Stomach (tissue), 19 donors: ENCODE data around the gene CCDC68. TPM values are rescaled to one million over a fixed set of nuclear protein-coding genes. Genes with fewer than 3 reads are reported as not detected.

Source experiments
- DNase-seq, 2 donors: peaks; one replicate each; pipeline versions ENCODE4 v3.0.0 to v3.0.0-alpha.2; 2013 to 2019
- H3K27ac ChIP-seq, 5 donors: fragments of 200-600 bp in 4 of 5; sonication (generic) in 4 of 5; one replicate each; pipeline ENCODE4 v1.5.1; 2013 to 2019; ENCODE audit warnings: mild to moderate bottlenecking in 1 of 5, moderate library complexity in 1 of 5
- H3K27me3 ChIP-seq, 3 donors: fragments of 200-600 bp; sonication (generic); one replicate each; pipeline ENCODE4 v1.5.1; 2017 to 2019; ENCODE audit warnings: mixed run types in 1 of 3
- H3K36me3 ChIP-seq, 4 donors: fragments of 200-600 bp; sonication (generic); 1 replicate in 3 of 4; 2 replicates in 1 of 4; pipeline ENCODE4 v1.5.1; 2016 to 2019
- H3K4me1 ChIP-seq, 4 donors: fragments of 200-600 bp; sonication (generic); one replicate each; pipeline ENCODE4 v1.5.1; 2016 to 2019
- H3K4me3 ChIP-seq, 4 donors: fragments of 200-600 bp; sonication (generic) in 3 of 4; one replicate each; pipeline ENCODE4 v1.5.1; 2016 to 2019; ENCODE audit warnings: mild to moderate bottlenecking in 1 of 4
- H3K9me3 ChIP-seq, 4 donors: fragments of 200-600 bp; sonication (generic); one replicate each; pipeline ENCODE4 v1.5.1; 2016 to 2019
- EP300 ChIP-seq: sonication (generic); formaldehyde crosslinking; IDR thresholded peaks from one replicate; pipeline ENCODE4 v1.6.1; 2017; ENCODE audit warnings: antibody characterized with exemption
- POLR2A ChIP-seq, 4 donors: fragments of 450-650 bp; IDR thresholded peaks; one replicate each; pipeline ENCODE4 v1.6.1; 2016; ENCODE audit warnings: antibody characterized with exemption in 4 of 4, control low read depth in 2 of 4, mild to moderate bottlenecking in 1 of 4, moderate library complexity in 1 of 4
- POLR2AphosphoS5 ChIP-seq, 3 donors: sonication (generic); formaldehyde crosslinking; IDR thresholded peaks; one replicate each; pipeline ENCODE4 v1.6.1; 2016; ENCODE audit warnings: antibody characterized with exemption in 3 of 3
- WGBS, 5 donors: extraction: QIAGEN DNeasy Blood & Tissue Kit in 3 of 5; methylation state at CpG; one replicate each; pipeline versions ENCODE4 v1.1.5 to v1.1.7; 2013 to 2018; 5-methylcytosine and 5-hydroxymethylcytosine counted together
- intact Hi-C: fragments of 100-400 bp; cut with DNase I; formaldehyde crosslinking; loops from one replicate; pipeline ENCODE4 v1.15.1; 2023; ENCODE audit warnings: low total_unique reads
- long read RNA-seq, 10 donors: transcript quantifications; one replicate each; lab custom pipeline, GENCODE V29; 2026
- polyA plus RNA-seq, 3 donors: library from polyadenylated mRNA; stranded (reverse); fragments of 200-250 nt; gene quantifications; one replicate each; pipeline ENCODE4 v1.2.3, GENCODE V29; 2013
- total RNA-seq, 5 donors: library from RNA; depleted of rRNA; stranded (reverse); fragments of >200 nt; gene quantifications; one replicate each; pipeline versions ENCODE4 v1.1.0 to v1.2.3, GENCODE V29; 2014 to 2016
- TF ChIP-seq, protein P1 (sequence below), 7 experiments: fragments of 450-650 bp in 4 of 7; fragments of 200-600 bp in 3 of 7; sonication (generic) in 3 of 7; IDR thresholded peaks; one replicate each; pipeline ENCODE4 v1.5.1; 2016 to 2019; ENCODE audit warnings: antibody characterized with exemption in 7 of 7, control low read depth in 2 of 7, mild to moderate bottlenecking in 1 of 7
- donor health status: healthy with polysubstance abuse.
- donor health status: Bipolar disorder and iron deficiency.
- donor health status: healthy.

Gene CCDC68, protein sequence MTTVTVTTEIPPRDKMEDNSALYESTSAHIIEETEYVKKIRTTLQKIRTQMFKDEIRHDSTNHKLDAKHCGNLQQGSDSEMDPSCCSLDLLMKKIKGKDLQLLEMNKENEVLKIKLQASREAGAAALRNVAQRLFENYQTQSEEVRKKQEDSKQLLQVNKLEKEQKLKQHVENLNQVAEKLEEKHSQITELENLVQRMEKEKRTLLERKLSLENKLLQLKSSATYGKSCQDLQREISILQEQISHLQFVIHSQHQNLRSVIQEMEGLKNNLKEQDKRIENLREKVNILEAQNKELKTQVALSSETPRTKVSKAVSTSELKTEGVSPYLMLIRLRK
- total RNA-seq (100 to 1,000 TPM in 1 of 5 donors, 10 to 100 TPM in 3, 1 to 10 TPM in 1; 7.1 to 154 (median 40.0) TPM), polyA plus RNA-seq (10 to 100 TPM in 1 of 3 donors, 1 to 10 TPM in 2; 2.8 to 11.9 (median 8.3) TPM)
- long read RNA-seq, donor 1: 0 reads
- long read RNA-seq, donor 2, full-length matches to known transcripts: 2 of 2 reads
- long read RNA-seq, donor 2, partial matches to known transcripts: 0 of 2 reads
- long read RNA-seq, donor 2, other reads (novel, unspliced or antisense): 0 of 2 reads
- long read RNA-seq, donor 3, full-length matches to known transcripts: 1 of 1 reads
- long read RNA-seq, donor 3, partial matches to known transcripts: 0 of 1 reads
- long read RNA-seq, donor 3, other reads (novel, unspliced or antisense): 0 of 1 reads
- long read RNA-seq, donor 4, full-length matches to known transcripts: 1 of 1 reads
- long read RNA-seq, donor 4, partial matches to known transcripts: 0 of 1 reads
- long read RNA-seq, donor 4, other reads (novel, unspliced or antisense): 0 of 1 reads
- long read RNA-seq, donor 5: 0 reads
- long read RNA-seq, donor 6, full-length matches to known transcripts: 4 of 4 reads
- long read RNA-seq, donor 6, partial matches to known transcripts: 0 of 4 reads
- long read RNA-seq, donor 6, other reads (novel, unspliced or antisense): 0 of 4 reads
- long read RNA-seq, donor 7, full-length matches to known transcripts: 2 of 2 reads
- long read RNA-seq, donor 7, partial matches to known transcripts: 0 of 2 reads
- long read RNA-seq, donor 7, other reads (novel, unspliced or antisense): 0 of 2 reads
- long read RNA-seq, donor 8: 0 reads
- long read RNA-seq, donor 9: 0 reads
- long read RNA-seq, donor 10: 0 reads

DNA sequence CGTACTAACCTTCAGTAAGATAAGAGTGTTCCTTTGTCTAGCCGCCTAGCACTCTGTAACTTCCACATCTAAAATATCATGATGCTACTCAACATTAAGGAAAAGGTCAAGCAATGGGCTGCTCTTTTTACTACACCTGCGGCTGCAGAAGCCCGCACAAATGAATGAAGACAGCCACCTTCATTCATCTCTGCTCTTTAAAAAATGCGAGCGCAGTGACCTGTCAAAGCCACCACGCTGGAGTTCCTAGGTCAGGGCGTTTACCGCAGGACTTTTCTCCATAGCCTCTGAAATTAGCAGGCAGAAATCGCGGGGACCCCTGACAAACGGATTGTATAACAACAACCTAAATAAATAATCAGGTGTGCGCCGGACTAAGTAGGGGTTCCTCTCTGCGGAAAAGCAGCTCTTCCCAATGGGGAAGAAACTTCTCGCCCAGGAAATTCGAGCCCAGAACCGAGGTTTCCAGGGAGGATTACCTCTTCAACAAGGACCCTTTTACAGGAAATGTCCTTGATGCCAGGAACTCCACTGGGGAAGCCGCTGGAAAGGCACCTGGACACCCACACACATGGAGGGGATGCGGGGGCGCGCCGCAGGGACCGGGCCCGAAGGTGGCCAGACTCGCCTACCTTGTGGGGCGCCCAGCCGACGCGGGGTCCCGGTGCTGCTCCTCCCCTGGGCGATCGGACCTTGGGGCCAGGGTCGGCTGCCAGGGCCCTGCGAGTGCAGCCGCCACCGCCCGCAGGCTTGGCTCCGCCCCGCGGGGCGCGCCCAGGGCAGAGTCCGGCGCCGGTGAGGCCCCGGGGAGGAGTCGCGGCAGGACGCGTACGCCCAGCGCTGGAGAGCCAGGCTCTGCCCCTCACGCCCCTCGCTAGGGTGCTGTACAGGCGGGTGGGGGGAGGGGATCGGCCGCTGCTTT lies at the start of gene CCDC68:
Gene CCDC68 (minus strand): TSS at position 758 of the 922 bp plus-strand sequence. CDS start 16,670 bp downstream, outside the sequence.
- 3 to 11% (median 6%) methylated on average over 38 to 58 of the region's 58 CpGs for WGBS, 5 donors

DNA sequence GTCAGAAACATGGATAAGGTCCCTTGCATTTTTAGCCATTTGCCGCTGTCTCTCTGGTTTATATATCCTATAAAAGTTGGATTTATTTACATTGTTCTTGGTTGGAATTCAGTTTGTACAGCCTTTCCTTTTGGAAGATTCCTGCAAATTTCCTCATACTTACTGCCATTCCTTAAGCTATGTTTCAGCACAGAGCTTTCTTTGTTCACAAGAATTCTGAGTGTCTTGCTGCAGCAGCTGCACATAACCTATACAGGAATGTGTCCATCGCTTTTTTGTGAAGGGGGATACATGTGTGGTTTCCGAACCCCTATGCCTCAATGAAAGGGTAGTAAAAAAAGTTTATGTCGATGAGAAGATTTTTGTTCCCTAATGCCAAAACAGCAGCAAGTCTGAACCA lies 48.3 kb upstream of the CCDC68 start:
- TF ChIP-seq, protein P1, sequence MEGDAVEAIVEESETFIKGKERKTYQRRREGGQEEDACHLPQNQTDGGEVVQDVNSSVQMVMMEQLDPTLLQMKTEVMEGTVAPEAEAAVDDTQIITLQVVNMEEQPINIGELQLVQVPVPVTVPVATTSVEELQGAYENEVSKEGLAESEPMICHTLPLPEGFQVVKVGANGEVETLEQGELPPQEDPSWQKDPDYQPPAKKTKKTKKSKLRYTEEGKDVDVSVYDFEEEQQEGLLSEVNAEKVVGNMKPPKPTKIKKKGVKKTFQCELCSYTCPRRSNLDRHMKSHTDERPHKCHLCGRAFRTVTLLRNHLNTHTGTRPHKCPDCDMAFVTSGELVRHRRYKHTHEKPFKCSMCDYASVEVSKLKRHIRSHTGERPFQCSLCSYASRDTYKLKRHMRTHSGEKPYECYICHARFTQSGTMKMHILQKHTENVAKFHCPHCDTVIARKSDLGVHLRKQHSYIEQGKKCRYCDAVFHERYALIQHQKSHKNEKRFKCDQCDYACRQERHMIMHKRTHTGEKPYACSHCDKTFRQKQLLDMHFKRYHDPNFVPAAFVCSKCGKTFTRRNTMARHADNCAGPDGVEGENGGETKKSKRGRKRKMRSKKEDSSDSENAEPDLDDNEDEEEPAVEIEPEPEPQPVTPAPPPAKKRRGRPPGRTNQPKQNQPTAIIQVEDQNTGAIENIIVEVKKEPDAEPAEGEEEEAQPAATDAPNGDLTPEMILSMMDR (IDR thresholded peaks at IDR 0.05): no peak
- TF ChIP-seq POLR2AphosphoS5 (IDR thresholded peaks at IDR 0.05) (no peak), EP300 (no peak), POLR2A (IDR thresholded peaks at IDR 0.05) (no peak)
- intact Hi-C loops: no loop called here
- H3K4me3 ChIP-seq: no peak overlapping the region
- H3K4me1 ChIP-seq: no peaks in the 10 kb centered on the region
- no peaks in the 10 kb centered on the region for H3K9me3 ChIP-seq
- no peaks in the 10 kb centered on the region for H3K36me3 ChIP-seq
- H3K27ac ChIP-seq: no peak overlapping the region
- peak in 1 of 2 donors; percentile 7 for DNase-seq
- no peaks in the 10 kb centered on the region for H3K27me3 ChIP-seq
- WGBS, 5 donors: 68 to 76% (median 73%) methylated on average over 4 of the region's 4 CpGs

More for the DNA sequence above, at the start of gene CCDC68:
- Histone ChIP-seq H3K4me3 (peak within 1 kb of the TSS; percentile 43 to 67 (median 59)), H3K4me1 (peaks cover 0 to 32% (median 23%) of the 10 kb centered on the region in 4 donors), H3K27me3 (peaks cover 0 to 13% (median 7%) of the 10 kb centered on the region in 3 donors), H3K9me3 (no peaks in the 10 kb centered on the region), H3K27ac (peak within 1 kb of the TSS; percentile 85 to 93 (median 88)), H3K36me3 (no peaks in the 10 kb centered on the region)
- peak; percentile 78 to 94 for DNase-seq
- no peak for TF ChIP-seq EP300
- no peak for TF ChIP-seq POLR2A (IDR thresholded peaks at IDR 0.05)
- TF ChIP-seq POLR2AphosphoS5 (IDR thresholded peaks at IDR 0.05): peak in 2 of 3 donors; percentile 53 to 76
- TF ChIP-seq, protein P1 (IDR thresholded peaks at IDR 0.05): no peak
- intact Hi-C loops: no loop called here

DNA sequence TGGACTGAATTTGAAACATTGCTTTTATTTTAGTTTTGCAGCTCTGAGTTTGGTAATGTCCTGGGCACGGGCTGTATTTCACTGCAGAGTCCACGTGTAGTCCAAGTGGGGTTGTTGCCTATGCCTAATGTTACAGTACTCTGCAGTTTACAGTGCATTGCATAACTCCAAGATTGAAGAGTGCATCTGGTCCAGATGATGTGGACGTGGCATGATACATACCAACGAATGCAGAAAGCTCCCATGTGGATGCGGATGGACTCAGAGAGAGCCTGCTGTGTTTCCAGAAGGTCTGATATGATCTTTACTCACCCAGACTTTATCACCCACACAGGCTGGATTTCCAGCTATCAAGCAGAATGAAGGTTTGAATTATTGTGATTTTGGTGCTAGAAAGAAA lies 44.4 kb upstream of the CCDC68 start:
- Histone ChIP-seq H3K27ac (no peak overlapping the region), H3K4me3 (no peak overlapping the region), H3K4me1 (no peaks in the 10 kb centered on the region), H3K27me3 (no peaks in the 10 kb centered on the region), H3K36me3 (no peaks in the 10 kb centered on the region), H3K9me3 (no peaks in the 10 kb centered on the region)
- DNase-seq: no peak
- 78 to 83% (median 79%) methylated on average over 5 of the region's 5 CpGs for WGBS, 5 donors
- TF ChIP-seq, protein P1 (IDR thresholded peaks at IDR 0.05): no peak
- TF ChIP-seq POLR2AphosphoS5 (IDR thresholded peaks at IDR 0.05): no peak
- TF ChIP-seq EP300: no peak
- TF ChIP-seq POLR2A (IDR thresholded peaks at IDR 0.05): no peak
- intact Hi-C loops: no loop called here
